ENCODE measurements around the gene RNF166. TPM values are rescaled to one million over a fixed set of nuclear protein-coding genes. Genes with fewer than 3 reads are reported as not detected.

The RNF166 gene
- polyA plus RNA-seq, 3 donors = 99.3 to 255 (median 120) TPM

DNA sequence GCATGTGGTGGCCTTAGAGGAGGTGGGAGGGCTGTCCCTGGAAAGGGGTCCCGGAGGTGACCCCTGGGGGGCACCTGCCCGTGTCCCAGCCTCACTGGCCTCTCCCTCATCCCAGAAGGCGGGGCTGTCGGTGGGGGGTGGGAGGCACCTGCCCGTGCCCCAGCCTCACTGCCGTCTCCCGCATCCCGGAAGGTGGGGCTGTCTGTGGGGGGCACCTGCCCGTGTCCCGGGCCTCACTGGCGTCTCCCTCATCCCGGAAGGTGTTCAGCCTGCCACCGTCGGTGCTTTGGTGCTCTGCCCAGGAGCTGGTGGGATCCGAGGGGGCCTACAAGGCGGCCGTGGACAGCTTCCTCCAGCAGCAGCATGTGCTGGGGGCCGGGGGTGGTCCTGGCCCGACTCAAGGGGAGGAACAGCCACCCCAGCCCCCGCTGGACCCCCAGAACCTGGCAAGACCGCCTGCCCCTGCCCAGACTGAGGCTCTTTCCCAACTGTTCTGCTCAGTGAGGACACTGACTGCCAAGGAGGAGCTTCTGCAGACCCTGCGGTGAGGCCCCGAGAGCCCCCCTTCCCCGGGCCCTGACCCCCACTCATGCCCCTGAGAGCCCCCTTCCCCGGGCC is 6.3 kb upstream of the RNF166 start:
- Histone ChIP-seq H3K36me3 (replicated peaks in 1 of 2; ENCODE audit: control insufficient read depth in 1 of 2, insufficient read depth in 2 of 2, low read length in 2 of 2) (peaks cover 44 to 46% of the 10 kb centered on the region in 2 donors), H4K20me1 (ENCODE audit: insufficient read depth, low read length) (peaks cover 58% of the 10 kb centered on the region), H3K9me3 (replicated peaks in 1 of 2; ENCODE audit: control insufficient read depth in 1 of 2, insufficient read depth in 1 of 2, low read length in 2 of 2) (no peaks in the 10 kb centered on the region), H3K4me3 (replicated peaks in 1 of 3; ENCODE audit: low read depth in 2 of 3, low read length in 3 of 3) (no peak overlapping the region), H2AFZ (ENCODE audit: insufficient read depth, low read depth, low read length, poor library complexity, severe bottlenecking) (no peak overlapping the region), H3K9ac (ENCODE audit: insufficient read depth, low read length, poor library complexity, severe bottlenecking) (no peak overlapping the region), H3K4me1 (ENCODE audit: control insufficient read depth in 1 of 2, insufficient read depth in 2 of 2, low read length in 2 of 2) (peaks cover 0 to 4% of the 10 kb centered on the region in 2 donors), H3K27ac (ENCODE audit: low read depth in 1 of 2, low read length in 2 of 2) (no peak overlapping the region), H3K27me3 (ENCODE audit: control insufficient read depth in 2 of 2, insufficient read depth in 2 of 2, low read length in 2 of 2) (no peaks in the 10 kb centered on the region), H3K4me2 (replicated peaks; ENCODE audit: extremely low read depth, low read length, poor library complexity, severe bottlenecking) (no peak overlapping the region), H3K79me2 (ENCODE audit: insufficient read depth, low read length) (peaks cover 3% of the 10 kb centered on the region)
- no peak for DNase-seq
- 81% methylated on average over 16 of the region's 25 CpGs for WGBS (ENCODE audit: insufficient coverage)
- Mint-ChIP-seq H3K9me3 (peaks cover 0 to 2% (median 0%) of the 10 kb centered on the region in 7 donors), H3K4me3 (no peak overlapping the region), H3K27ac (peak overlapping the region in 2 of 7 donors; percentile 41 to 67), H3K36me3 (peaks cover 21 to 53% of the 10 kb centered on the region in 2 donors), H3K27me3 (ENCODE audit: low read depth in 3 of 3) (peaks cover 0 to 2% (median 0%) of the 10 kb centered on the region in 3 donors), H3K4me1 (peaks cover 2% of the 10 kb centered on the region)
- TF ChIP-seq, protein P1, sequence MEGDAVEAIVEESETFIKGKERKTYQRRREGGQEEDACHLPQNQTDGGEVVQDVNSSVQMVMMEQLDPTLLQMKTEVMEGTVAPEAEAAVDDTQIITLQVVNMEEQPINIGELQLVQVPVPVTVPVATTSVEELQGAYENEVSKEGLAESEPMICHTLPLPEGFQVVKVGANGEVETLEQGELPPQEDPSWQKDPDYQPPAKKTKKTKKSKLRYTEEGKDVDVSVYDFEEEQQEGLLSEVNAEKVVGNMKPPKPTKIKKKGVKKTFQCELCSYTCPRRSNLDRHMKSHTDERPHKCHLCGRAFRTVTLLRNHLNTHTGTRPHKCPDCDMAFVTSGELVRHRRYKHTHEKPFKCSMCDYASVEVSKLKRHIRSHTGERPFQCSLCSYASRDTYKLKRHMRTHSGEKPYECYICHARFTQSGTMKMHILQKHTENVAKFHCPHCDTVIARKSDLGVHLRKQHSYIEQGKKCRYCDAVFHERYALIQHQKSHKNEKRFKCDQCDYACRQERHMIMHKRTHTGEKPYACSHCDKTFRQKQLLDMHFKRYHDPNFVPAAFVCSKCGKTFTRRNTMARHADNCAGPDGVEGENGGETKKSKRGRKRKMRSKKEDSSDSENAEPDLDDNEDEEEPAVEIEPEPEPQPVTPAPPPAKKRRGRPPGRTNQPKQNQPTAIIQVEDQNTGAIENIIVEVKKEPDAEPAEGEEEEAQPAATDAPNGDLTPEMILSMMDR (IDR thresholded peaks at IDR 0.05) = no peak
- intact Hi-C loops (cut with micrococcal nuclease) = no loop called here

DNA sequence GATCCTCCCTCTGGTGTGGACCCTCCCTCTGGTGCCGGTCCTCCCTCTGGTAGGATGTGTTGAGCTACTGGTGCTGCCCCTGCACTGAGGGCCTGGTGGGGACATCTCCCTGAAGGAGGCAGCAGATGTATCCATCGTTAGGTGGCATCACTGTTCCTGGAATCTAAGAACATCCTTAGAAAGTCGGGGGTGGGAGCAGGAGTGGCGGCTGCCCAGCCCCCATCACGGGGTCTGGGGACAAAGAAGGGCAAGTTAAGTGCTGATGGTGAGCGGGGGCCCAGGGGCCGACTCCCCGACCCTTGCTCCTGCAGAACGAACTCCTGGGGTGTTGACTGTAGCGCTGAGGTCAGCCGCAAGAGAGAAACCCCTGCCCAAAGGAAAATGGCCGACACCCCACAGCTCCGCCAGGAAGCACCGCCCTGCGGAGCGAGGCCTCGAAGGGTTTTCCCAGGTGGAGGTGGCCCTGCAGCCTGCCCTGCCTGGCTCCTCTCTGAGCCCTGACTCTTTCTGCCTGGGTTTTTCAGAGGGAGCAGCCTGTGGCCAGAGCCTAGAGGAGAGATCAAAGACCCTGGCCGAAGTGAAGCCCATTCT is 5.6 kb upstream of the RNF166 start:
- Mint-ChIP-seq H3K27me3 (ENCODE audit: low read depth in 3 of 3) (peaks cover 0 to 2% (median 0%) of the 10 kb centered on the region in 3 donors), H3K36me3 (peaks cover 15 to 47% of the 10 kb centered on the region in 2 donors), H3K9me3 (peaks cover 0 to 2% (median 0%) of the 10 kb centered on the region in 7 donors), H3K4me3 (no peak overlapping the region), H3K27ac (peak overlapping the region in 2 of 7 donors; percentile 41 to 67), H3K4me1 (peaks cover 8% of the 10 kb centered on the region)
- no peaks in the 10 kb centered on the region for H3K27me3 ChIP-seq (ENCODE audit: control insufficient read depth in 2 of 2, insufficient read depth in 2 of 2, low read length in 2 of 2)
- no peak overlapping the region for H3K4me2 ChIP-seq (replicated peaks; ENCODE audit: extremely low read depth, low read length, poor library complexity, severe bottlenecking)
- H3K9ac ChIP-seq (ENCODE audit: insufficient read depth, low read length, poor library complexity, severe bottlenecking) = no peak overlapping the region
- peaks cover 52% of the 10 kb centered on the region for H4K20me1 ChIP-seq (ENCODE audit: insufficient read depth, low read length)
- H3K4me3 ChIP-seq (replicated peaks in 1 of 3; ENCODE audit: low read depth in 2 of 3, low read length in 3 of 3) = no peak overlapping the region
- DNase-seq = no peak
- H3K27ac ChIP-seq (ENCODE audit: low read depth in 1 of 2, low read length in 2 of 2) = no peak overlapping the region
- H2AFZ ChIP-seq (ENCODE audit: insufficient read depth, low read depth, low read length, poor library complexity, severe bottlenecking) = no peak overlapping the region
- WGBS (ENCODE audit: insufficient coverage) = 86% methylated on average over 14 of the region's 18 CpGs
- peaks cover 3% of the 10 kb centered on the region for H3K79me2 ChIP-seq (ENCODE audit: insufficient read depth, low read length)
- H3K4me1 ChIP-seq (ENCODE audit: control insufficient read depth in 1 of 2, insufficient read depth in 2 of 2, low read length in 2 of 2) = peaks cover 6 to 10% of the 10 kb centered on the region in 2 donors
- peaks cover 37 to 40% of the 10 kb centered on the region in 2 donors for H3K36me3 ChIP-seq (replicated peaks in 1 of 2; ENCODE audit: control insufficient read depth in 1 of 2, insufficient read depth in 2 of 2, low read length in 2 of 2)
- intact Hi-C loops (cut with micrococcal nuclease) = no loop called here
- no peaks in the 10 kb centered on the region for H3K9me3 ChIP-seq (replicated peaks in 1 of 2; ENCODE audit: control insufficient read depth in 1 of 2, insufficient read depth in 1 of 2, low read length in 2 of 2)
- TF ChIP-seq, protein P1 (IDR thresholded peaks at IDR 0.05) = no peak

Data from CD14-positive monocyte (primary cell).